Activated CD4-positive, alpha-beta T cell treated with anti-CD3 and anti-CD28 coated beads, Interleukin-2, amount 50 U/mL, for 16 hours (primary cell): ENCODE measurements around the gene NF2.
A peak's percentile ranks its signal among the peaks of the same experiment; 100 is the strongest.

Source experiments
- DNase-seq: peaks from one replicate; pipeline ENCODE4 v3.0.0-alpha.2; 2020

NF2 gene

GRCh38 chr22:29673361-29674066, 70.1 kb downstream of the NF2 start:
- DNase-seq, result no peak

GRCh38 chr22:29674121-29674520, 70.7 kb downstream of the NF2 start:
- DNase-seq, result no peak

GRCh38 chr22:29679316-29679715, 75.9 kb downstream of the NF2 start:
- no peak for DNase-seq

GRCh38 chr22:29683536-29683935, 80.1 kb downstream of the NF2 start:
- DNase-seq, result no peak

GRCh38 chr22:29684244-29684643, 80.8 kb downstream of the NF2 start:
- no peak for DNase-seq

GRCh38 chr22:29689206-29689879, 85.9 kb downstream of the NF2 start:
- no peak for DNase-seq

- DNase-seq, result peak; percentile 34
Observed at GRCh38 chr22:29689880-29690213, 86.4 kb downstream of the NF2 start.

- no peak for DNase-seq
Observed at GRCh38 chr22:29690476-29690875, 87.0 kb downstream of the NF2 start.

GRCh38 chr22:29691636-29692326, 88.3 kb downstream of the NF2 start:
- no peak for DNase-seq

GRCh38 chr22:29692327-29692640, 88.9 kb downstream of the NF2 start:
- no peak for DNase-seq

GRCh38 chr22:29693161-29693560, 89.7 kb downstream of the NF2 start:
- DNase-seq, result no peak

- no peak for DNase-seq
Observed at GRCh38 chr22:29693671-29694070, 90.2 kb downstream of the NF2 start.

GRCh38 chr22:29695129-29695926, 91.9 kb downstream of the NF2 start:
- DNase-seq, result no peak

GRCh38 chr22:29697853-29698598, 94.6 kb downstream of the NF2 start:
- DNase-seq, result no peak

- DNase-seq, result no peak
Observed at GRCh38 chr22:29700206-29700899, 96.9 kb downstream of the NF2 start.

GRCh38 chr22:29700900-29701154, 97.4 kb downstream of the NF2 start:
- no peak for DNase-seq

- peak; percentile 14 for DNase-seq
Observed at GRCh38 chr22:29701155-29701999, 97.9 kb downstream of the NF2 start.

- DNase-seq, result no peak
Observed at GRCh38 chr22:29702000-29702930, 98.8 kb downstream of the NF2 start.

GRCh38 chr22:29702931-29703501, 99.6 kb downstream of the NF2 start:
- no peak for DNase-seq
